HFFc6 (cell line): ENCODE measurements around the gene BCKDK. TPM values are rescaled to one million over a fixed set of nuclear protein-coding genes. Genes with fewer than 3 reads are reported as not detected.

Experiments
- DNase-seq: peaks from one replicate; pipeline ENCODE4 v3.0.0-alpha.2; 2018
- H3K27ac Mint-ChIP-seq: 2 replicates; pipeline ENCODE4 v1.8.0; 2020; ENCODE audit warnings: mild to moderate bottlenecking, mixed read lengths
- H3K27me3 Mint-ChIP-seq: 2 replicates; pipeline ENCODE4 v1.8.0; 2021; ENCODE audit warnings: mild to moderate bottlenecking, moderate library complexity, mixed read lengths; ENCODE audit not compliant: insufficient read depth
- H3K36me3 Mint-ChIP-seq: 2 replicates; pipeline ENCODE4 v1.8.0; 2021; ENCODE audit warnings: low read depth, mixed read lengths
- H3K4me1 Mint-ChIP-seq: 2 replicates; pipeline ENCODE4 v1.8.0; 2020; ENCODE audit warnings: low read depth, mixed read lengths
- H3K4me3 Mint-ChIP-seq: 2 replicates; pipeline ENCODE4 v1.8.0; 2020; ENCODE audit warnings: mild to moderate bottlenecking, moderate library complexity, mixed read lengths
- H3K9me3 Mint-ChIP-seq: 2 replicates; pipeline ENCODE4 v1.8.0; 2020; ENCODE audit warnings: mild to moderate bottlenecking, mixed read lengths
- long read RNA-seq: library from polyadenylated mRNA; unstranded; transcript quantifications from one replicate; pipeline ENCODE4 v2.0.0, GENCODE V29; 2019
- total RNA-seq, 6 experiments: library from RNA; stranded (reverse); fragmentation: NEBNext Ultra II Directional; extraction: Animal tissue kit (Norgen Biotek cat#: 25700); gene quantifications; 2 replicates in 1 of 6; 3 replicates in 5 of 6; pipeline ENCODE4 v1.2.3, GENCODE V29; 2021
- TF ChIP-seq, protein P1 (sequence below): fragments of 200-600 bp; sonication (generic); IDR thresholded peaks from 2 replicates; pipeline ENCODE4 v1.5.0; 2021; ENCODE audit warnings: antibody characterized with exemption, mild to moderate bottlenecking

Gene BCKDK
- 10 to 100 TPM; 56.8 to 64.8 (median 59.4) TPM for total RNA-seq
- long read RNA-seq, transcript BCKDK-203 (11 exons, 1,997 nt): minor isoform, 22 of 123 reads
- long read RNA-seq, transcript BCKDK-201 (12 exons, 2,128 nt): major isoform, 76 of 123 reads
- long read RNA-seq, partial matches to known transcripts: 17 of 123 reads
- long read RNA-seq, other reads (novel, unspliced or antisense): 8 of 123 reads

DNA sequence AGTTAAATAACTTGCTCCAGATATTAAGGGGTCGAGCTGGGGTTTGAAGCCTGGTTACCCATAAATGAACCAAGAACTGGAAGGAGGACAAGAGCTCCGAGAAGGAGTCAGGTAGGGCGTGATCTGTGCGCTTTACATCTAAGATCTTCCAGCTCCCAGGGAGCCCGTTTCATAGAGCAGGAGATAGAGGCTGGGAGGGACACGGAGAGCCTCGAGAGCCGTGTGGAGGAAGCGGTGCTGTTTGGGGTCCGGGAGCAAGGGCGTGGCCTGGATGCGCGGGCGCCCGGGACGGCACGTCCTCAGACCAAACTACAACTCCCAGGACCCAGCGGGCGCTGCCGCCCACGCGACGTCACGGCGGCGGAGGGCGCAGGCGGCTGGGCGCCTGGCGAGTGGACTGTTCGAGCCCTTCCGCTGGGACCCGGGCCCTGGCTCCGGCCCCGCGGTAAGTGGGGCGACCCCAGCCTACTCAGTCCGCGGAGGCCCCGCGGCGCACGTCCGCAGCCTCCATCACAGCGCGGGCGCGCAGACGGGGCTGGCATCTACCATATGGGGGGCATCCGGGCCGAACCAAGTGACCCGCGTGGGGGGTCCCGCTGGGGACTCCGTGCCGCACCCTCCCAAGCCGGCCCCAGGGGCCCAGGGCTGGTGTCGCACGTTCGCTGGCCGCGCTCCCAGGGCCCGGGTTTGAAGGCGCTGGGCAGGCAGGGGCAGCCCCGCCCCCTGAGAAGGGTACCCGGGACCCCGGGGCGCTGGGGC is at the start of gene BCKDK:
BCKDK (plus strand) TSS at position 352 of the 759 bp plus-strand sequence. CDS start 838 bp downstream, outside the sequence.
- peak within 1 kb of the TSS; percentile 86 for H3K4me3 Mint-ChIP-seq
- TF ChIP-seq, protein P1, sequence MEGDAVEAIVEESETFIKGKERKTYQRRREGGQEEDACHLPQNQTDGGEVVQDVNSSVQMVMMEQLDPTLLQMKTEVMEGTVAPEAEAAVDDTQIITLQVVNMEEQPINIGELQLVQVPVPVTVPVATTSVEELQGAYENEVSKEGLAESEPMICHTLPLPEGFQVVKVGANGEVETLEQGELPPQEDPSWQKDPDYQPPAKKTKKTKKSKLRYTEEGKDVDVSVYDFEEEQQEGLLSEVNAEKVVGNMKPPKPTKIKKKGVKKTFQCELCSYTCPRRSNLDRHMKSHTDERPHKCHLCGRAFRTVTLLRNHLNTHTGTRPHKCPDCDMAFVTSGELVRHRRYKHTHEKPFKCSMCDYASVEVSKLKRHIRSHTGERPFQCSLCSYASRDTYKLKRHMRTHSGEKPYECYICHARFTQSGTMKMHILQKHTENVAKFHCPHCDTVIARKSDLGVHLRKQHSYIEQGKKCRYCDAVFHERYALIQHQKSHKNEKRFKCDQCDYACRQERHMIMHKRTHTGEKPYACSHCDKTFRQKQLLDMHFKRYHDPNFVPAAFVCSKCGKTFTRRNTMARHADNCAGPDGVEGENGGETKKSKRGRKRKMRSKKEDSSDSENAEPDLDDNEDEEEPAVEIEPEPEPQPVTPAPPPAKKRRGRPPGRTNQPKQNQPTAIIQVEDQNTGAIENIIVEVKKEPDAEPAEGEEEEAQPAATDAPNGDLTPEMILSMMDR: no peak
- H3K4me1 Mint-ChIP-seq: peaks cover 19% of the 10 kb centered on the region
- peak; percentile 54 for DNase-seq
- H3K27ac Mint-ChIP-seq: peak within 1 kb of the TSS; percentile 70
- H3K36me3 Mint-ChIP-seq: peaks cover 14% of the 10 kb centered on the region
- H3K9me3 Mint-ChIP-seq: no peaks in the 10 kb centered on the region
- no peaks in the 10 kb centered on the region; the same call in 1 of the 2 replicates for H3K27me3 Mint-ChIP-seq

DNA sequence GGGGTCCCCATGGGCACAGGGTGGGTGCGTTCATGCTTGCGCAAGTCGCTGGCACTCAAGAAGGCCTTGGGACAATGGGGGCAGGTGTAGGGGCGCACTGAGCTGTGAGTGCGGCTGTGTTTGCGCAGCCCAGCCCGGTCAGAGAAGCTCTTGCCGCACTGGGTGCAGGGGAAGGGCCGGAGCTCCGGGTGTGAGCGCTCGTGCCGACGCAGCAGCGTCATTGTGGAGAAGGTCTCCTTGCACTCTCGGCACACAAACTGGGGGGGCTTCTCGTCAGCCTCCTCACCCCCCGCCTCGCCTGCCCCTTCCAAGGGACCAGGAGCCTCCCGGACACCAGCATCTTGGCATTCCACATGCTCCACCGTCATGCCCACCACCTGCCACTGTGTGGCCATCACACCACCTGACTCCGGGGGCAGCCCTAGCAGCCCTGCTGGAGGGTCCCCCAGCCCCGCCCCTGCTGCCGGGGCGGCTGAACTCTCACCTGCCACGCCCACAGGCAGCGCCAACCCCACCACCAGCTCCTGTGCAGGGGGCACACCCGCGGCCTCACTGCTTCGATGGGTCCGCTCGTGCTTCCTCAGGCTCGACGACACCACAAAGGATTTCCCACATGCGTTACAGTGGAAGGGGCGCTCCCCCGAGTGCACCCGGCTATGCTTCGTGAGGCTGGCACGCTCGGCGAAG is 46.9 kb upstream of the BCKDK start:
- Mint-ChIP-seq H3K36me3 (peaks cover 26% of the 10 kb centered on the region), H3K4me3 (no peak overlapping the region), H3K27me3 (peaks cover 4% of the 10 kb centered on the region)

DNA sequence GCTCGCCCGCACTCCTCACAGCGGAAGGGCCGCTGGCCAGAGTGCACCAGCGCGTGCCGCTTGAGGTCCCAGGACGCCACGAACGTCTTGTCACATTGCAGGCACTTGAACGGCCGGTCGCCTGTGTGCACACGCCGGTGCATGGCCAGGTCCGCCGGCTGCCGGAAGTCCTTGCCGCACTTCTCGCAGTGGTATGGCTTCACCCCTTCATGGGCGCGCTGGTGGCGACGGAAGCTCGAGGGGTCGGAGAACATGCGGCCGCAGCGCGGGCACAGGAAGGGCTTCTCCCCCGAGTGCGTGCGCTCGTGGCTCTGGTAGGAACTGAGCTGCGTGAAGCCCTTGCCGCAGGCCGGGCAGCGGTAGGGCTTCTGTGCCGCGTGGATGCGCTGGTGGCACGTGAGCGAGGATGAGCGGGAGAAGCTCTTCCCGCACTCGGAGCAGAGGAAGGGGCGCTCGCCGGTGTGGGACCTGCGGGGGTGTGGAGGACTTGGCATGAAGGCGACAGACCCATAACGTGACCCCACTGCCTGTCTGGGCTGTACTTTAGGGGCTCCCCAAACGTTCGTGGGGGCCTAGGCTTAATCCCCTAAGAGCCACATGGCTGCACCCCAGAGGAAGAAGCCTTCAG is 46.3 kb upstream of the BCKDK start:
- TF ChIP-seq, protein P1: no peak
- Mint-ChIP-seq H3K4me3 (no peak overlapping the region), H3K4me1 (peaks cover 20% of the 10 kb centered on the region), H3K27ac (no peak overlapping the region), H3K36me3 (peaks cover 20% of the 10 kb centered on the region), H3K9me3 (no peaks in the 10 kb centered on the region), H3K27me3 (peaks cover 4% of the 10 kb centered on the region)
- no peak for DNase-seq

More for the DNA sequence above, 46.9 kb upstream of the BCKDK start:
- Mint-ChIP-seq H3K9me3 (no peaks in the 10 kb centered on the region), H3K4me1 (peaks cover 20% of the 10 kb centered on the region), H3K27ac (no peak overlapping the region)
- DNase-seq: no peak
- TF ChIP-seq, protein P1: no peak

DNA sequence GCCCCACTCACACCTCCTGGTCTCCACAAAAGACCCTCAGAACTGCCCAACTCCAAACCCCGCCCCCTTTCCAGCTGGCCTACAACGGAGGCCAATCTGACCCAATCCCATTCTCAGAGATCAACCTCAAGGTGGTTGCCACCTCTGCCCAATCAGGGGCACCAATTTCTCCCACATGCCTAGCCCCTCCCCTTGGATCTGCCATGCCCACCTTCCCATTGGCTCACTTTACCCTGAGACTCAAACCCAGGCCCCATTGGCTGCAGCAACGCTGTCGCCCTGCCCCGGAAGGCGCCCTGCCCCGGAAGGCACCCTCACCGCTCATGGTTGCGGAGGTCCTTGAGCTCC is 44.7 kb upstream of the BCKDK start:
- DNase-seq: no peak
- H3K4me1 Mint-ChIP-seq: peaks cover 20% of the 10 kb centered on the region
- TF ChIP-seq, protein P1: no peak
- peaks cover 20% of the 10 kb centered on the region for H3K36me3 Mint-ChIP-seq
- H3K9me3 Mint-ChIP-seq: no peaks in the 10 kb centered on the region
- peaks cover 4% of the 10 kb centered on the region for H3K27me3 Mint-ChIP-seq
- no peak overlapping the region for H3K4me3 Mint-ChIP-seq
- peak overlapping the region; percentile 74 for H3K27ac Mint-ChIP-seq

DNA sequence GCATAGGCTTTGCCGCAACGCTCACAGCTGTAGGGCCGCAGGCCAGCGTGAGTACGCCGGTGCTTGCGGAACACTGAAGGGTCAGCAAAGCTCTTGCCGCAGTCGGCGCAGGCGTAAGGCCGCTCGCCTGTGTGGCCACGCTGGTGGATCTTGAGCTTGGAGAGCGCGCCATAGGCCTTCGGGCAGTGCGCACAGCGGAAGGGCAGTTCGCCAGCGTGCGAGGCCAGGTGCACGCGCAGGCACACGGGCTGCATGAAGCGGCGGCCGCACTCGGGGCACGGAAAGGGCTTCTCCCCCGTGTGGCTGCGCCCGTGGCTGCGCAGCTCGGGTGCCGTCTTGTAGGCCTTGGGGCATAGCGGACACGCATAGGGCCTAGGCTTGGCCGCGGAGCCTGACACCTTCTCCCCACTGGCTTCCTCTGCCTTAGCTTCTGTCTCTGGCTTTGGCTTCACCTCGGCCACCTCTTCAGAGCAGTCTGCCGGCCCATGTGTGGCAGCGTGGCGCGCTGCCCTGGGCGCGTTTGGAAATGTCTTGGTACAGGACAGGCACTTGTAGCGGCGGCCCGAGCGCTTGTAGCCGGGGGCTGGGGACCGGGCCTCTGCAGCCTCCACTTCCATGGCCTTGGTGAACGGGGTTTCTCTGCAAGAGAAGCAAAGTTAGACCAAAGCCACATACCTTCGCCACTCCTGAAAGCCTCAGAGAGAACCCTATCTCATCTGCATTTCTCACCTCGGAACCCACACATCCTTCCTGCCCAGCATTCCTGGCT is 44.2 kb upstream of the BCKDK start:
- TF ChIP-seq, protein P1: no peak
- Mint-ChIP-seq H3K4me3 (peak overlapping the region; percentile 81), H3K27me3 (peaks cover 4% of the 10 kb centered on the region), H3K4me1 (peaks cover 22% of the 10 kb centered on the region), H3K36me3 (peaks cover 20% of the 10 kb centered on the region), H3K9me3 (no peaks in the 10 kb centered on the region), H3K27ac (peak overlapping the region; percentile 98)
- DNase-seq: no peak
